IMR-90 (cell line): Measurements from ENCODE around the gene PROB1. TPM values are rescaled to one million over a fixed set of nuclear protein-coding genes. Genes with fewer than 3 reads are reported as not detected.

Source experiments
- ATAC-seq: fragments of 200-7000 bp; cut with Tn5 transposase; 2 replicates; pipeline ENCODE4 v1.9.1; 2020; ENCODE audit warnings: low read depth, mild to moderate bottlenecking, moderate library complexity
- BruUV-seq: library from RNA; stranded (reverse); fragments of 400-500 nt; replicated peaks from 2 replicates; lab custom pipeline; 2021; lab: Mats Ljungman, UMichigan
- CTCF ChIA-PET: fragments of 300-600 bp; formaldehyde crosslinking; extraction: SDS; loops from one replicate; lab custom pipeline; 2021; ENCODE audit warnings: antibody characterized with exemption; lab: Yijun Ruan, JAX
- POLR2A ChIA-PET: fragments of 300-600 bp; sonication (Branson Sonifier 250); formaldehyde crosslinking; loops from one replicate; lab custom pipeline; 2022; ENCODE audit warnings: antibody characterized with exemption; ENCODE audit not compliant: unreplicated experiment; lab: Charles Lee
- DNase-seq: peaks from one replicate; pipeline ENCODE4 v3.0.0; 2013
- H2AFZ ChIP-seq: replicated peaks from 2 replicates; pipeline ENCODE3; 2013; ENCODE audit warnings: low read length, mild to moderate bottlenecking; ENCODE audit not compliant: poor library complexity
- H2AK5ac ChIP-seq: 2 replicates; pipeline ENCODE4 v1.6.1; 2013; ENCODE audit warnings: low read depth, low read length, inconsistent platforms
- H2AK9ac ChIP-seq: replicated peaks from 2 replicates; pipeline ENCODE3; 2013; ENCODE audit warnings: mild to moderate bottlenecking, low read depth, low read length, moderate library complexity; ENCODE audit not compliant: poor library complexity
- H2BK120ac ChIP-seq: 2 replicates; pipeline ENCODE4 v1.6.1; 2013; ENCODE audit warnings: low read depth, low read length, inconsistent platforms
- H2BK15ac ChIP-seq: 3 replicates; pipeline ENCODE4 v1.6.1; 2013; ENCODE audit warnings: low read depth, low read length, inconsistent platforms
- H2BK20ac ChIP-seq: 2 replicates; pipeline ENCODE4 v1.6.1; 2013; ENCODE audit warnings: low read depth, mild to moderate bottlenecking, inconsistent platforms, low read length, moderate library complexity
- H2BK5ac ChIP-seq: 2 replicates; pipeline ENCODE4 v1.6.1; 2013; ENCODE audit warnings: mild to moderate bottlenecking, low read depth, low read length, inconsistent platforms; ENCODE audit not compliant: poor library complexity, severe bottlenecking
- H3K14ac ChIP-seq: replicated peaks from 2 replicates; pipeline ENCODE4 v1.6.1; 2013; ENCODE audit warnings: low read depth, low read length, inconsistent platforms
- H3K18ac ChIP-seq: 2 replicates; pipeline ENCODE4 v1.6.1; 2013; ENCODE audit warnings: low read depth, low read length, control low read depth
- H3K23ac ChIP-seq: 2 replicates; pipeline ENCODE4 v1.6.1; 2013; ENCODE audit warnings: low read depth, low read length, inconsistent platforms
- H3K27ac ChIP-seq: 2 replicates; pipeline ENCODE4 v1.5.1; 2013; ENCODE audit warnings: mild to moderate bottlenecking, control low read depth, low read length; ENCODE audit not compliant: insufficient read depth
- H3K27me3 ChIP-seq: 2 replicates; pipeline ENCODE4 v1.6.1; 2013; ENCODE audit warnings: low read length; ENCODE audit not compliant: control insufficient read depth, insufficient read depth
- H3K36me3 ChIP-seq: 2 replicates; pipeline ENCODE4 v1.6.1; 2013; ENCODE audit warnings: low read length, mixed read lengths; ENCODE audit not compliant: control insufficient read depth, insufficient read depth
- H3K4ac ChIP-seq: 2 replicates; pipeline ENCODE4 v1.6.1; 2013; ENCODE audit warnings: low read depth, low read length, inconsistent platforms
- H3K4me1 ChIP-seq: 2 replicates; pipeline ENCODE4 v1.6.1; 2013; ENCODE audit warnings: low read length, mixed read lengths; ENCODE audit not compliant: control insufficient read depth, insufficient read depth
- H3K4me2 ChIP-seq: 2 replicates; pipeline ENCODE4 v1.6.1; 2013; ENCODE audit warnings: low read depth, mild to moderate bottlenecking, control low read depth, low read length, moderate library complexity
- H3K4me3 ChIP-seq: 2 replicates; pipeline ENCODE4 v1.5.1; 2013; ENCODE audit warnings: low read depth, mild to moderate bottlenecking, control low read depth, low read length, moderate library complexity; ENCODE audit not compliant: insufficient read depth
- H3K56ac ChIP-seq: 2 replicates; pipeline ENCODE4 v1.6.1; 2013; ENCODE audit warnings: low read length, inconsistent platforms; ENCODE audit not compliant: insufficient read depth; ENCODE audit errors: extremely low read depth
- H3K79me1 ChIP-seq, 2 experiments: 2 replicates each; pipeline ENCODE4 v1.6.1; 2013; ENCODE audit warnings: low read length in 2 of 2, inconsistent platforms in 1 of 2, low read depth in 1 of 2
- H3K9ac ChIP-seq: 2 replicates; pipeline ENCODE4 v1.6.1; 2013; ENCODE audit warnings: low read depth, low read length, control low read depth
- H3K9me1 ChIP-seq: 2 replicates; pipeline ENCODE4 v1.6.1; 2013; ENCODE audit warnings: low read length, inconsistent platforms; ENCODE audit not compliant: insufficient read depth
- H3K9me3 ChIP-seq: 2 replicates; pipeline ENCODE4 v1.6.1; 2013; ENCODE audit warnings: low read length; ENCODE audit not compliant: control insufficient read depth, insufficient read depth
- H4K20me1 ChIP-seq: 2 replicates; pipeline ENCODE4 v1.6.1; 2013; ENCODE audit warnings: low read length, inconsistent platforms; ENCODE audit not compliant: insufficient read depth
- H4K5ac ChIP-seq: 2 replicates; pipeline ENCODE4 v1.6.1; 2013; ENCODE audit warnings: mild to moderate bottlenecking, low read depth, low read length, control low read depth
- H4K8ac ChIP-seq, 2 experiments: 2 replicates each; pipeline ENCODE4 v1.6.1; 2013; ENCODE audit warnings: low read depth in 2 of 2, low read length in 2 of 2, control low read depth in 1 of 2, inconsistent platforms in 1 of 2
- H4K91ac ChIP-seq: 2 replicates; pipeline ENCODE4 v1.6.1; 2013; ENCODE audit warnings: low read depth, low read length, inconsistent platforms; ENCODE audit not compliant: insufficient read depth
- BHLHE40 ChIP-seq: fragments of 150-350 bp; IDR thresholded peaks from 2 replicates; pipeline ENCODE4 v1.6.1; 2016; ENCODE audit warnings: mild to moderate bottlenecking, low read depth, low read length
- CEBPB ChIP-seq: IDR thresholded peaks from 2 replicates; pipeline ENCODE4 v1.6.1; 2012; ENCODE audit warnings: low read depth, low read length, improper control_type of control experiment
- CHD1 ChIP-seq: IDR thresholded peaks from 2 replicates; pipeline ENCODE4 v1.6.1; 2012; ENCODE audit warnings: low read depth, low read length, improper control_type of control experiment
- FOS ChIP-seq: fragments of 150-350 bp; IDR thresholded peaks from 2 replicates; pipeline ENCODE4 v1.6.1; 2016; ENCODE audit warnings: low read depth, low read length
- MAFK ChIP-seq: IDR thresholded peaks from 2 replicates; pipeline ENCODE4 v1.6.1; 2012; ENCODE audit warnings: low read depth, low read length, improper control_type of control experiment
- MXI1 ChIP-seq: IDR thresholded peaks from 2 replicates; pipeline ENCODE4 v1.6.1; 2012; ENCODE audit warnings: low read depth, mild to moderate bottlenecking, low read length, moderate library complexity, borderline replicate concordance
- NFE2L2 ChIP-seq: fragments of 150-350 bp; IDR thresholded peaks from 2 replicates; pipeline ENCODE4 v1.6.1; 2016; ENCODE audit warnings: low read depth, mild to moderate bottlenecking, low read length
- RAD21 ChIP-seq: IDR thresholded peaks from 2 replicates; pipeline ENCODE4 v1.6.1; 2012; ENCODE audit warnings: low read length, improper control_type of control experiment
- RCOR1 ChIP-seq: IDR thresholded peaks from 2 replicates; pipeline ENCODE4 v1.6.1; 2012; ENCODE audit warnings: mild to moderate bottlenecking, low read length, improper control_type of control experiment; ENCODE audit not compliant: insufficient replicate concordance
- RFX5 ChIP-seq: IDR thresholded peaks from 2 replicates; pipeline ENCODE4 v1.8.0; 2012; ENCODE audit warnings: low read depth, mild to moderate bottlenecking, low read length, moderate library complexity
- SMC3 ChIP-seq: fragments of 150-350 bp; IDR thresholded peaks from 2 replicates; pipeline ENCODE4 v1.6.1; 2016; ENCODE audit warnings: low read depth, mild to moderate bottlenecking, antibody characterized with exemption, low read length, moderate library complexity
- WGBS, 2 experiments: methylation state at CpG; one replicate each; pipeline versions ENCODE4 v1.1.5 to v1.1.7; 2013; ENCODE audit warnings: missing lambda C conversion rate in 2 of 2; ENCODE audit not compliant: insufficient read length in 1 of 2; ENCODE audit errors: extremely low coverage in 2 of 2; 5-methylcytosine and 5-hydroxymethylcytosine counted together
- dilution Hi-C: fragments of 300-500 bp; cut with HindIII; formaldehyde crosslinking; loops from one replicate; pipeline ENCODE4 v1.14.3; 2018; ENCODE audit warnings: low sequenced_read_pairs; ENCODE audit not compliant: unreplicated experiment
- in situ Hi-C: fragments of 300-500 bp; cut with MboI; formaldehyde crosslinking; loops from 3 replicates; pipeline ENCODE4 v1.14.3; 2019; ENCODE audit warnings: low sequenced_read_pairs, inconsistent platforms, mixed read lengths
- intact Hi-C: fragments of 100-400 bp; cut with micrococcal nuclease; formaldehyde crosslinking; loops from 2 replicates; pipeline ENCODE4 v1.10.0; 2022
- polyA plus RNA-seq, 3 experiments: library from polyadenylated mRNA; depleted of rRNA; stranded (reverse); fragments of >200 nt; gene quantifications; 2 replicates each; pipeline ENCODE4 v1.2.3, GENCODE V29; 2012; ENCODE audit warnings: low replicate concordance in 1 of 3
- total RNA-seq: library from RNA; depleted of rRNA; stranded (reverse); fragments of >200 nt; gene quantifications from 2 replicates; pipeline ENCODE4 v1.2.3, GENCODE V29; 2012
- TF ChIP-seq, protein P1 (sequence below): fragments of 150-350 bp; IDR thresholded peaks from 2 replicates; pipeline ENCODE4 v1.6.1; 2017; ENCODE audit warnings: mild to moderate bottlenecking, antibody characterized with exemption, low read length, low read depth
- TF ChIP-seq, protein P2 (sequence below): conservative IDR thresholded peaks from 2 replicates; pipeline ENCODE4 v1.5.1; 2012; ENCODE audit warnings: mild to moderate bottlenecking, low read depth, low read length, improper control_type of control experiment
- TF ChIP-seq, protein P3 (sequence below): fragments of 150-350 bp; IDR thresholded peaks from 2 replicates; pipeline ENCODE4 v1.6.1; 2016; ENCODE audit warnings: low read depth, mild to moderate bottlenecking, low read length, moderate library complexity, borderline replicate concordance

PROB1 gene
- total and polyA plus RNA-seq, 2 of the 4 experiments (the other 2 are of a cell fraction): under 0.01 to 0.38 TPM

DNA sequence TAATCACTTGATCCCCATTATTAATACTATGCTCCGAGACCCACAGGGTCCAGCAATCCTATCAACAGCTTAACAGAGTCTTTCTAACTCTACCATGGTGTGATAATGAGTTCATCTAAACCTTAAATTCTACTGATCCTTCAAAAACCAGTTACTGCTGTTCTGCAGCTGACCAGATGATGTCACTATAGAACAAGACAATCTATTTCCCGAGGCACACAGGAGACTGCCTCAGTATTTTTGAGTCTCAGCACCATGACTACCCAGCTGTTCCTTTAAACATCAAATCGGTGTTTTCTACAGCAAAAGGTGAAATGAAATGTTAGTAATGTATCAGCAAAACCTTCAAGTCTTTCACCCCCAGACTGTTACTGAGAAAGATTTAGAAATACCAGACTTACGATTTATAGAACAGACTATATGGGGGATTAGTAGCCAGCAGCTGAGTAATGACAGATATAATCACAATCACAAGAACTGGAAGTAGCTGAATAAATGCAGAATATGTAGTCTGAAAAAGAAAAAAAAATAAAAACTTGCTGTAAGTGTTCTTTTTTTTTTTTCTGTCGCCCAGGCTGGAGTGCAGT, 27.5 kb upstream of the PROB1 start:
- Histone ChIP-seq H3K36me3 (peaks cover 30% of the 10 kb centered on the region), H3K18ac (no peak overlapping the region), H3K4me3 (no peak overlapping the region), H3K9me1 (0 out of 2 replicates have a peak, but pooled peaks cover 7% of the 10 kb centered on the region), H2BK120ac (no peak overlapping the region), H2BK15ac (no peak overlapping the region), H3K79me1 (no peaks in the 10 kb centered on the region), H4K20me1 (no peaks in the 10 kb centered on the region), H3K23ac (no peak overlapping the region), H3K27ac (no peak overlapping the region), H2BK20ac (no peak overlapping the region), H2BK5ac (no peak overlapping the region), H3K9me3 (no peaks in the 10 kb centered on the region), H2AK5ac (no peak overlapping the region), H3K4ac (no peak overlapping the region), H3K14ac (no peak overlapping the region), H3K27me3 (no peaks in the 10 kb centered on the region), H3K56ac (no peak overlapping the region), H2AFZ (no peak overlapping the region), H2AK9ac (no peak overlapping the region), H3K4me2 (no peak overlapping the region), H3K4me1 (peaks cover 7% of the 10 kb centered on the region; the same call in 1 of the 2 replicates), H4K91ac (no peak overlapping the region), H4K5ac (no peak overlapping the region), H3K9ac (no peak overlapping the region), H4K8ac (no peak overlapping the region)
- DNase-seq: peak; percentile 78
- ChIA-PET CTCF (interaction anchor here (0.6 to 2.4 kb wide), 16 partner anchors 16 to 354 kb away, joined by 3 to 32 read pairs (median 4); partner anchors contain the start of gene STING1), POLR2A (no interaction called here)
- no TSS peak for BruUV-seq
- in situ Hi-C loops: loop anchor here (5.0 to 10.0 kb wide), 2 partner anchors 95 to 342 kb away; no protein-coding TSS in a partner anchor
- no CpG with 5 or more reads among the region's 5 CpGs for WGBS, 2 experiments
- intact Hi-C loops: loop anchor here (1.0 to 5.0 kb wide), 4 partner anchors 91 to 345 kb away; partner anchors contain the start of gene UBE2D2
- dilution Hi-C loops: loop anchor here (25.0 kb wide), 1 partner anchor 90 kb away; no protein-coding TSS in a partner anchor
- peak; percentile 96 for ATAC-seq
- TF ChIP-seq CHD1 (no peak), MAFK (0 out of 2 replicates have a peak, but pooled peaks have one; percentile 1), FOS (no peak), RCOR1 (no peak), NFE2L2 (no peak), BHLHE40 (no peak), SMC3 (peak; percentile 94), MXI1 (no peak), RAD21 (peak; percentile 97), RFX5 (no peak), CEBPB (no peak)
- TF ChIP-seq, protein P1, sequence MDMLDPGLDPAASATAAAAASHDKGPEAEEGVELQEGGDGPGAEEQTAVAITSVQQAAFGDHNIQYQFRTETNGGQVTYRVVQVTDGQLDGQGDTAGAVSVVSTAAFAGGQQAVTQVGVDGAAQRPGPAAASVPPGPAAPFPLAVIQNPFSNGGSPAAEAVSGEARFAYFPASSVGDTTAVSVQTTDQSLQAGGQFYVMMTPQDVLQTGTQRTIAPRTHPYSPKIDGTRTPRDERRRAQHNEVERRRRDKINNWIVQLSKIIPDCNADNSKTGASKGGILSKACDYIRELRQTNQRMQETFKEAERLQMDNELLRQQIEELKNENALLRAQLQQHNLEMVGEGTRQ: no peak
- TF ChIP-seq, protein P2, sequence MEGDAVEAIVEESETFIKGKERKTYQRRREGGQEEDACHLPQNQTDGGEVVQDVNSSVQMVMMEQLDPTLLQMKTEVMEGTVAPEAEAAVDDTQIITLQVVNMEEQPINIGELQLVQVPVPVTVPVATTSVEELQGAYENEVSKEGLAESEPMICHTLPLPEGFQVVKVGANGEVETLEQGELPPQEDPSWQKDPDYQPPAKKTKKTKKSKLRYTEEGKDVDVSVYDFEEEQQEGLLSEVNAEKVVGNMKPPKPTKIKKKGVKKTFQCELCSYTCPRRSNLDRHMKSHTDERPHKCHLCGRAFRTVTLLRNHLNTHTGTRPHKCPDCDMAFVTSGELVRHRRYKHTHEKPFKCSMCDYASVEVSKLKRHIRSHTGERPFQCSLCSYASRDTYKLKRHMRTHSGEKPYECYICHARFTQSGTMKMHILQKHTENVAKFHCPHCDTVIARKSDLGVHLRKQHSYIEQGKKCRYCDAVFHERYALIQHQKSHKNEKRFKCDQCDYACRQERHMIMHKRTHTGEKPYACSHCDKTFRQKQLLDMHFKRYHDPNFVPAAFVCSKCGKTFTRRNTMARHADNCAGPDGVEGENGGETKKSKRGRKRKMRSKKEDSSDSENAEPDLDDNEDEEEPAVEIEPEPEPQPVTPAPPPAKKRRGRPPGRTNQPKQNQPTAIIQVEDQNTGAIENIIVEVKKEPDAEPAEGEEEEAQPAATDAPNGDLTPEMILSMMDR: peak; percentile 94
- TF ChIP-seq, protein P3, sequence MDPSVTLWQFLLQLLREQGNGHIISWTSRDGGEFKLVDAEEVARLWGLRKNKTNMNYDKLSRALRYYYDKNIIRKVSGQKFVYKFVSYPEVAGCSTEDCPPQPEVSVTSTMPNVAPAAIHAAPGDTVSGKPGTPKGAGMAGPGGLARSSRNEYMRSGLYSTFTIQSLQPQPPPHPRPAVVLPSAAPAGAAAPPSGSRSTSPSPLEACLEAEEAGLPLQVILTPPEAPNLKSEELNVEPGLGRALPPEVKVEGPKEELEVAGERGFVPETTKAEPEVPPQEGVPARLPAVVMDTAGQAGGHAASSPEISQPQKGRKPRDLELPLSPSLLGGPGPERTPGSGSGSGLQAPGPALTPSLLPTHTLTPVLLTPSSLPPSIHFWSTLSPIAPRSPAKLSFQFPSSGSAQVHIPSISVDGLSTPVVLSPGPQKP: no peak
